H9 (cell line): ENCODE results near the gene CPT1B. TPM values are rescaled to one million over a fixed set of nuclear protein-coding genes. Genes with fewer than 3 reads are reported as not detected.

ENCODE experiments used
- DNase-seq: peaks from one replicate; pipeline ENCODE4 v3.0.0-alpha.2; 2017
- H2AFZ ChIP-seq: one replicate; pipeline ENCODE4 v1.6.1; 2013; ENCODE audit warnings: mild to moderate bottlenecking, low read length, control low read depth, moderate library complexity
- H2AK5ac ChIP-seq: 2 replicates; pipeline ENCODE4 v1.6.1; 2013; ENCODE audit warnings: low read length, control low read depth, mixed read lengths; ENCODE audit not compliant: insufficient read length
- H2BK120ac ChIP-seq: one replicate; pipeline ENCODE4 v1.6.1; 2013; ENCODE audit warnings: low read depth, mild to moderate bottlenecking, low read length, control low read depth, inconsistent platforms; ENCODE audit not compliant: poor library complexity, severe bottlenecking
- H2BK12ac ChIP-seq: 2 replicates; pipeline ENCODE4 v1.6.1; 2013; ENCODE audit warnings: low read length, control low read depth, mixed read lengths, low read depth; ENCODE audit not compliant: insufficient read length
- H2BK15ac ChIP-seq: 2 replicates; pipeline ENCODE4 v1.6.1; 2013; ENCODE audit warnings: low read depth, low read length, control low read depth
- H2BK20ac ChIP-seq: one replicate; pipeline ENCODE4 v1.6.1; 2013; ENCODE audit warnings: low read depth, mild to moderate bottlenecking, low read length, control low read depth, inconsistent platforms; ENCODE audit not compliant: poor library complexity, severe bottlenecking
- H2BK5ac ChIP-seq: 2 replicates; pipeline ENCODE4 v1.6.1; 2013; ENCODE audit warnings: low read length, control low read depth, mixed read lengths; ENCODE audit not compliant: insufficient read length
- H3K14ac ChIP-seq: 2 replicates; pipeline ENCODE4 v1.6.1; 2013; ENCODE audit warnings: low read length, control low read depth; ENCODE audit not compliant: insufficient read depth
- H3K18ac ChIP-seq: 2 replicates; pipeline ENCODE4 v1.6.1; 2013; ENCODE audit warnings: low read depth, mild to moderate bottlenecking, mixed read lengths, low read length, control low read depth; ENCODE audit not compliant: insufficient read length
- H3K23ac ChIP-seq: 2 replicates; pipeline ENCODE4 v1.6.1; 2013; ENCODE audit warnings: low read length, control low read depth, mixed read lengths, low read depth; ENCODE audit not compliant: insufficient read length
- H3K23me2 ChIP-seq: 2 replicates; pipeline ENCODE4 v1.6.1; 2013; ENCODE audit warnings: low read depth, mild to moderate bottlenecking, mixed read lengths, low read length, control low read depth; ENCODE audit not compliant: insufficient read length, poor library complexity, severe bottlenecking
- H3K27ac ChIP-seq: 2 replicates; pipeline ENCODE4 v1.5.1; 2013; ENCODE audit warnings: low read length, control low read depth, mixed read lengths, low read depth; ENCODE audit not compliant: insufficient read length
- H3K27me3 ChIP-seq: 2 replicates; pipeline ENCODE4 v1.6.1; 2013; ENCODE audit warnings: low read length, control low read depth, inconsistent platforms; ENCODE audit not compliant: insufficient read depth
- H3K4ac ChIP-seq: 2 replicates; pipeline ENCODE4 v1.6.1; 2013; ENCODE audit warnings: low read depth, mild to moderate bottlenecking, control low read depth, inconsistent platforms, low read length, moderate library complexity
- H3K4me1 ChIP-seq: 2 replicates; pipeline ENCODE4 v1.6.1; 2013; ENCODE audit warnings: low read length, control low read depth, inconsistent platforms; ENCODE audit not compliant: insufficient read depth
- H3K4me2 ChIP-seq: 2 replicates; pipeline ENCODE4 v1.6.1; 2013; ENCODE audit warnings: low read length, control low read depth, mixed read lengths; ENCODE audit not compliant: insufficient read length, insufficient read depth
- H3K56ac ChIP-seq: 2 replicates; pipeline ENCODE4 v1.6.1; 2013; ENCODE audit warnings: low read depth, mild to moderate bottlenecking, mixed read lengths, low read length, control low read depth; ENCODE audit not compliant: insufficient read length
- H3K79me1 ChIP-seq: 2 replicates; pipeline ENCODE4 v1.6.1; 2013; ENCODE audit warnings: low read depth, mild to moderate bottlenecking, moderate library complexity, low read length, control low read depth, inconsistent platforms; ENCODE audit not compliant: insufficient read depth, poor library complexity, severe bottlenecking
- H3K79me2 ChIP-seq: 2 replicates; pipeline ENCODE4 v1.6.1; 2013; ENCODE audit warnings: low read length, control low read depth, inconsistent platforms; ENCODE audit not compliant: insufficient read depth
- H3K9ac ChIP-seq: 2 replicates; pipeline ENCODE4 v1.6.1; 2013; ENCODE audit warnings: low read length, control low read depth, mixed read lengths; ENCODE audit not compliant: insufficient read length; ENCODE audit errors: extremely low read depth
- H3K9me3 ChIP-seq: one replicate; pipeline ENCODE4 v1.6.1; 2013; ENCODE audit warnings: low read depth, low read length, inconsistent platforms; ENCODE audit not compliant: control insufficient read depth
- H3T11ph ChIP-seq: one replicate; pipeline ENCODE4 v1.6.1; 2013; ENCODE audit warnings: mild to moderate bottlenecking, low read length, control low read depth, inconsistent platforms
- H4K20me1 ChIP-seq: one replicate; pipeline ENCODE4 v1.6.1; 2013; ENCODE audit not compliant: control insufficient read depth, insufficient read length, insufficient read depth
- H4K5ac ChIP-seq: 2 replicates; pipeline ENCODE4 v1.6.1; 2013; ENCODE audit warnings: low read depth, mild to moderate bottlenecking, mixed read lengths, low read length, control low read depth; ENCODE audit not compliant: insufficient read length
- H4K8ac ChIP-seq: replicated peaks from 2 replicates; pipeline ENCODE4 v1.6.1; 2013; ENCODE audit warnings: low read length, control low read depth, mixed read lengths, low read depth; ENCODE audit not compliant: insufficient read length
- H4K91ac ChIP-seq: 2 replicates; pipeline ENCODE4 v1.6.1; 2013; ENCODE audit warnings: low read depth, mild to moderate bottlenecking, moderate library complexity, mixed read lengths, low read length, control low read depth; ENCODE audit not compliant: insufficient read length
- H3K27ac Mint-ChIP-seq, 3 experiments: 2 replicates in 2 of 3; 3 replicates in 1 of 3; pipeline ENCODE4 v1.8.0; 2020 to 2021; ENCODE audit warnings: mixed read lengths in 3 of 3, mild to moderate bottlenecking in 1 of 3, moderate library complexity in 1 of 3
- H3K27me3 Mint-ChIP-seq: 2 replicates; pipeline ENCODE4 v1.8.0; 2021; ENCODE audit warnings: low read depth, mild to moderate bottlenecking, moderate library complexity, mixed read lengths
- H3K36me3 Mint-ChIP-seq, 3 experiments: 2 replicates in 2 of 3; 3 replicates in 1 of 3; pipeline ENCODE4 v1.8.0; 2020 to 2021; ENCODE audit warnings: low read depth in 3 of 3, mixed read lengths in 3 of 3; ENCODE audit not compliant: insufficient read depth in 1 of 3
- H3K4me1 Mint-ChIP-seq, 2 experiments: 2 replicates each; pipeline ENCODE4 v1.8.0; 2020; ENCODE audit warnings: mixed read lengths in 2 of 2
- H3K4me3 Mint-ChIP-seq, 2 experiments: 2 replicates in 1 of 2; 3 replicates in 1 of 2; pipeline ENCODE4 v1.8.0; 2020 to 2021; ENCODE audit warnings: mild to moderate bottlenecking in 2 of 2, mixed read lengths in 2 of 2, moderate library complexity in 1 of 2
- H3K9me3 Mint-ChIP-seq, 2 experiments: 2 replicates in 1 of 2; 3 replicates in 1 of 2; pipeline ENCODE4 v1.8.0; 2020; ENCODE audit warnings: mild to moderate bottlenecking in 2 of 2, mixed read lengths in 2 of 2, moderate library complexity in 1 of 2
- CTCF ChIP-seq: fragments of 200-600 bp; sonication (generic); conservative IDR thresholded peaks from 3 replicates; pipeline ENCODE4 v1.8.0; 2021; ENCODE audit warnings: antibody characterized with exemption, mild to moderate bottlenecking
- WGBS: extraction: QIAGEN DNeasy Blood & Tissue Kit; methylation state at CpG from one replicate; pipeline ENCODE4 v1.1.7; 2013; ENCODE audit warnings: missing lambda C conversion rate, low lambda C conversion rate, mixed read lengths; ENCODE audit not compliant: insufficient read length; ENCODE audit errors: extremely low coverage; 5-methylcytosine and 5-hydroxymethylcytosine counted together
- total RNA-seq: library from RNA; stranded (reverse); gene quantifications from 2 replicates; pipeline ENCODE4 v1.2.1, GENCODE V29; 2021

The CPT1B gene
- total RNA-seq, 1 experiment from 2014 or later: 65.7 TPM

- Mint-ChIP-seq H3K9me3 (peaks cover 0 to 3% of the 10 kb centered on the region in 2 experiments; a peak in 1 of 5 replicates), H3K27ac (no peak overlapping the region), H3K4me3 (no peak overlapping the region), H3K27me3 (peaks cover 41% of the 10 kb centered on the region), H3K4me1 (peaks cover 10 to 16% of the 10 kb centered on the region in 2 experiments), H3K36me3 (no peaks in the 10 kb centered on the region; a peak in 2 of 7 replicates)
- no peaks in the 10 kb centered on the region for H3K27me3 ChIP-seq
- no peak overlapping the region for H3K56ac ChIP-seq
- H2AFZ ChIP-seq: no peak overlapping the region
- no peak overlapping the region for H2BK12ac ChIP-seq
- no peak overlapping the region for H2BK20ac ChIP-seq
- H3K23me2 ChIP-seq: peaks cover 5% of the 10 kb centered on the region
- no peak overlapping the region for H3K4me2 ChIP-seq
- H3K4ac ChIP-seq: no peak overlapping the region
- H3K23ac ChIP-seq: no peak overlapping the region
- H3K79me1 ChIP-seq: no peaks in the 10 kb centered on the region
- H3K14ac ChIP-seq: no peak overlapping the region
- H3K9ac ChIP-seq: no peak overlapping the region
- no peak overlapping the region for H2AK5ac ChIP-seq
- WGBS: no CpG with 5 or more reads among the region's 12 CpGs
- no peak overlapping the region for H4K91ac ChIP-seq
- H3K27ac ChIP-seq: no peak overlapping the region
- no peak for TF ChIP-seq CTCF
- no peak overlapping the region for H2BK5ac ChIP-seq
- no peak for DNase-seq
- no peak overlapping the region for H4K5ac ChIP-seq
- H3K9me3 ChIP-seq: no peaks in the 10 kb centered on the region
- no peak overlapping the region for H4K8ac ChIP-seq
- H3K4me1 ChIP-seq: peaks cover 3% of the 10 kb centered on the region; the same call in 1 of the 2 replicates
- H2BK15ac ChIP-seq: no peak overlapping the region
- no peaks in the 10 kb centered on the region for H4K20me1 ChIP-seq
- no peak overlapping the region for H2BK120ac ChIP-seq
- no peak overlapping the region for H3K18ac ChIP-seq
- no peak overlapping the region for H3T11ph ChIP-seq
- no peaks in the 10 kb centered on the region for H3K79me2 ChIP-seq
Measured at GRCh38 chr22:50609599-50609998, 31.4 kb upstream of the CPT1B start.
